IPS-20b (cell line): ENCODE data around the gene MVP.

Experiments
- H3K27ac ChIP-seq: one replicate; pipeline ENCODE4 v1.5.1; 2013; ENCODE audit warnings: low read length
- H3K27me3 ChIP-seq: 2 replicates; pipeline ENCODE4 v1.6.1; 2013; ENCODE audit warnings: mild to moderate bottlenecking, low read length, inconsistent platforms; ENCODE audit not compliant: insufficient read depth
- H3K36me3 ChIP-seq: 2 replicates; pipeline ENCODE4 v1.6.1; 2013; ENCODE audit warnings: low read depth, mild to moderate bottlenecking, inconsistent platforms, low read length, moderate library complexity; ENCODE audit not compliant: insufficient read depth
- H3K4me1 ChIP-seq: 2 replicates; pipeline ENCODE4 v1.6.1; 2013; ENCODE audit warnings: mild to moderate bottlenecking, control low read depth, inconsistent platforms, low read length, moderate library complexity; ENCODE audit not compliant: insufficient read depth
- H3K4me3 ChIP-seq: 2 replicates; pipeline ENCODE4 v1.5.1; 2013; ENCODE audit warnings: mild to moderate bottlenecking, low read length, inconsistent platforms
- H3K9ac ChIP-seq: 2 replicates; pipeline ENCODE4 v1.6.1; 2013; ENCODE audit warnings: low read depth, mild to moderate bottlenecking, inconsistent platforms, low read length, moderate library complexity
- H3K9me3 ChIP-seq: 2 replicates; pipeline ENCODE4 v1.6.1; 2013; ENCODE audit warnings: mild to moderate bottlenecking, low read depth, low read length, inconsistent platforms; ENCODE audit not compliant: insufficient read depth

The MVP gene

DNA sequence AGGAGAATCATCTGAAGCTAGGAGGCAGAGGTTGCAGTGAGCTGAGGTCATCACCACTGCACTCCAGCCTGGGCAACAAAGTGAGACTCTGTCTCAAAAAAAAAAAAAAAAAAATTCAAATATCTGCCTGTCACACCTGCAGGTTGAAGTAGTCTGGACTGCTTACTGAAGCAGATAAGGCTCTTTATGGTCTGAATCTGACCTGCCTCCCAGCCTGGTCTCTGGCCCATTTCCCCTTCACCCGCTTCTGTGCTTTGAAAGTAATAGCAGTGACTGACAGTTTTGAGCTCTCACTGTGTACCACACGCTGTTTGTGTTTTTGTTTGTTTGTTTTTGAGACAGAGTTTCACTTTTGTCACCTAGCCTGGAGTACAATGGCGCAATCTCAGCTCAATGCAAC is 73.3 kb downstream of the MVP start:
- H3K36me3 ChIP-seq, result no peaks in the 10 kb centered on the region
- 0 out of 2 replicates have a peak, but pooled peaks cover 2% of the 10 kb centered on the region for H3K4me1 ChIP-seq
- H3K27ac ChIP-seq, result no peak overlapping the region
- no peak overlapping the region for H3K9ac ChIP-seq
- no peaks in the 10 kb centered on the region for H3K27me3 ChIP-seq
- H3K4me3 ChIP-seq, result no peak overlapping the region
- no peaks in the 10 kb centered on the region for H3K9me3 ChIP-seq

DNA sequence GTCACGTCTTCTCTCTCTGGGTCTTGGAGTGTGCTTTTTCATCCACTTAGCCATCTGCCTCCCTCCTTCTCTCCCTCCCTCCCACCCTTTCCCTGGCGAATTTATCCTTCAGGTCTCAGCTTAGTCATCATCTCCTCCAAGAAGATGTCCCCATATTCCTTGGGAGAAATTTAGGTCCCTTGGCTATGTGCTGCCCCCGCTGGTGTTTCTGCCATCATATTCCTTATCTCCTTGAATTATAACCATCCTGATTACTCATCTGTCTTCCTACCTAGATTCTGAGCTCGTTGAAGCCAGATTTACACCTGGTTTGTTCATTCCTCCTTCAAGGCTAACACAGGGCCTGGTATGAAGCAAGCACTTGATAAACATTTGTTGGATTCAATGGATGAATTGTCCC is 74.1 kb downstream of the MVP start:
- Histone ChIP-seq H3K9me3 (no peaks in the 10 kb centered on the region), H3K4me1 (0 out of 2 replicates have a peak, but pooled peaks cover 2% of the 10 kb centered on the region), H3K27me3 (no peaks in the 10 kb centered on the region), H3K36me3 (no peaks in the 10 kb centered on the region), H3K4me3 (no peak overlapping the region), H3K9ac (no peak overlapping the region), H3K27ac (no peak overlapping the region)

DNA sequence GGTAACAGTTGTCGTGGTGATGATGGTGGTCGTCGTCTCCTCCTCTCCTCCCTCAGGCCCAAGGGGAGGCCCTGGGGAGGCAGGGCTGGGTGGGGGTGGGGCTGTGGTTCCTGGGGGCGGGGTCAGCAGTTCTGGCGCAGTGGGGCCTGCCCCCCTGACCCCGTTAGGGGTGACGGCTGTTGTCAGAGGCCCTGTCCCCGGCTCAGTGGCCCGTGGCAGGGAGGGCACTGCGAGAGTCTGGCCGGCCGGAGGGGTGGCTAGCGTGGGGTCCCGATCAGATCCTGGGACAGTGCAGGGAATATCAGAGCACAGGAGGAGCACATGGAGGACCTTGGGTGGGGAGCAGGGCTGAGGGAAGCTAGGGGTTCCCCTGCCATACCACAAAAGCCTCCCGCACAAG is 76.6 kb downstream of the MVP start:
- no peak overlapping the region for H3K9ac ChIP-seq
- H3K27ac ChIP-seq, result no peak overlapping the region
- no peak overlapping the region for H3K4me3 ChIP-seq
- no peaks in the 10 kb centered on the region for H3K9me3 ChIP-seq
- H3K36me3 ChIP-seq, result no peaks in the 10 kb centered on the region
- H3K4me1 ChIP-seq, result 0 out of 2 replicates have a peak, but pooled peaks cover 2% of the 10 kb centered on the region
- H3K27me3 ChIP-seq, result no peaks in the 10 kb centered on the region

DNA sequence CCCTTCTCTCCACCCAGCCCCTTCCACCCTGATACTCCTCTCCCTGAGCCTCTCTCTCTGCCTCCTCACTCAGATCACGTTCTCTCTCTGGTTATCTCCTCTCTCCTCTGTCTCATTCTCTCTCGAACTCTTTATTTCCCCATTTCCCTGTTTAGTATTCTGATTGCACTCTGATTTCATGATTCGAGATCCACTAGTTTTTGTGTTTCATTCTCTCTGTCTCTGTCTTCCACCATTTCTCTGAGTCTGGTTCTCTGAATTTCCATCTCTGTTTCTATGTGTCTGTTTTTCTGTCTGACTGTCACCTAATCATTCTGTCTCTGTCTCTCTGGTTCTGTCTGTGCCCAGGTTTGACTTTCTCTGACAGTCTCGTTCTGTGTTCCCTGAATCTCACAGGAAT is 77.1 kb downstream of the MVP start:
- Histone ChIP-seq H3K4me1 (0 out of 2 replicates have a peak, but pooled peaks cover 2% of the 10 kb centered on the region), H3K9ac (no peak overlapping the region; the same call in 1 of the 2 replicates), H3K36me3 (no peaks in the 10 kb centered on the region), H3K27ac (no peak overlapping the region), H3K4me3 (no peak overlapping the region), H3K27me3 (no peaks in the 10 kb centered on the region), H3K9me3 (no peaks in the 10 kb centered on the region)
